IMR-90 (cell line): ENCODE results near the gene CETP. TPM values are rescaled to one million over a fixed set of nuclear protein-coding genes. Genes with fewer than 3 reads are reported as not detected.
A peak's percentile ranks its signal among the peaks of the same experiment; 100 is the strongest.

Experiments
- ATAC-seq: fragments of 200-7000 bp; cut with Tn5 transposase; 2 replicates; pipeline ENCODE4 v1.9.1; 2020; ENCODE audit warnings: low read depth, mild to moderate bottlenecking, moderate library complexity
- BruUV-seq: library from RNA; stranded (reverse); fragments of 400-500 nt; replicated peaks from 2 replicates; lab custom pipeline; 2021; lab: Mats Ljungman, UMichigan
- CTCF ChIA-PET: fragments of 300-600 bp; formaldehyde crosslinking; extraction: SDS; loops from one replicate; lab custom pipeline; 2021; ENCODE audit warnings: antibody characterized with exemption; lab: Yijun Ruan, JAX
- POLR2A ChIA-PET: fragments of 300-600 bp; sonication (Branson Sonifier 250); formaldehyde crosslinking; loops from one replicate; lab custom pipeline; 2022; ENCODE audit warnings: antibody characterized with exemption; ENCODE audit not compliant: unreplicated experiment; lab: Charles Lee
- DNase-seq: peaks from one replicate; pipeline ENCODE4 v3.0.0; 2013
- H2AFZ ChIP-seq: replicated peaks from 2 replicates; pipeline ENCODE3; 2013; ENCODE audit warnings: low read length, mild to moderate bottlenecking; ENCODE audit not compliant: poor library complexity
- H2AK5ac ChIP-seq: 2 replicates; pipeline ENCODE4 v1.6.1; 2013; ENCODE audit warnings: low read depth, low read length, inconsistent platforms
- H2AK9ac ChIP-seq: replicated peaks from 2 replicates; pipeline ENCODE3; 2013; ENCODE audit warnings: mild to moderate bottlenecking, low read depth, low read length, moderate library complexity; ENCODE audit not compliant: poor library complexity
- H2BK120ac ChIP-seq: 2 replicates; pipeline ENCODE4 v1.6.1; 2013; ENCODE audit warnings: low read depth, low read length, inconsistent platforms
- H2BK15ac ChIP-seq: 3 replicates; pipeline ENCODE4 v1.6.1; 2013; ENCODE audit warnings: low read depth, low read length, inconsistent platforms
- H2BK20ac ChIP-seq: 2 replicates; pipeline ENCODE4 v1.6.1; 2013; ENCODE audit warnings: low read depth, mild to moderate bottlenecking, inconsistent platforms, low read length, moderate library complexity
- H2BK5ac ChIP-seq: 2 replicates; pipeline ENCODE4 v1.6.1; 2013; ENCODE audit warnings: mild to moderate bottlenecking, low read depth, low read length, inconsistent platforms; ENCODE audit not compliant: poor library complexity, severe bottlenecking
- H3K14ac ChIP-seq: replicated peaks from 2 replicates; pipeline ENCODE4 v1.6.1; 2013; ENCODE audit warnings: low read depth, low read length, inconsistent platforms
- H3K18ac ChIP-seq: 2 replicates; pipeline ENCODE4 v1.6.1; 2013; ENCODE audit warnings: low read depth, low read length, control low read depth
- H3K23ac ChIP-seq: 2 replicates; pipeline ENCODE4 v1.6.1; 2013; ENCODE audit warnings: low read depth, low read length, inconsistent platforms
- H3K27ac ChIP-seq: 2 replicates; pipeline ENCODE4 v1.5.1; 2013; ENCODE audit warnings: mild to moderate bottlenecking, control low read depth, low read length; ENCODE audit not compliant: insufficient read depth
- H3K27me3 ChIP-seq: 2 replicates; pipeline ENCODE4 v1.6.1; 2013; ENCODE audit warnings: low read length; ENCODE audit not compliant: control insufficient read depth, insufficient read depth
- H3K36me3 ChIP-seq: 2 replicates; pipeline ENCODE4 v1.6.1; 2013; ENCODE audit warnings: low read length, mixed read lengths; ENCODE audit not compliant: control insufficient read depth, insufficient read depth
- H3K4ac ChIP-seq: 2 replicates; pipeline ENCODE4 v1.6.1; 2013; ENCODE audit warnings: low read depth, low read length, inconsistent platforms
- H3K4me1 ChIP-seq: 2 replicates; pipeline ENCODE4 v1.6.1; 2013; ENCODE audit warnings: low read length, mixed read lengths; ENCODE audit not compliant: control insufficient read depth, insufficient read depth
- H3K4me2 ChIP-seq: 2 replicates; pipeline ENCODE4 v1.6.1; 2013; ENCODE audit warnings: low read depth, mild to moderate bottlenecking, control low read depth, low read length, moderate library complexity
- H3K4me3 ChIP-seq: 2 replicates; pipeline ENCODE4 v1.5.1; 2013; ENCODE audit warnings: low read depth, mild to moderate bottlenecking, control low read depth, low read length, moderate library complexity; ENCODE audit not compliant: insufficient read depth
- H3K56ac ChIP-seq: 2 replicates; pipeline ENCODE4 v1.6.1; 2013; ENCODE audit warnings: low read length, inconsistent platforms; ENCODE audit not compliant: insufficient read depth; ENCODE audit errors: extremely low read depth
- H3K79me1 ChIP-seq, 2 experiments: 2 replicates each; pipeline ENCODE4 v1.6.1; 2013; ENCODE audit warnings: low read length in 2 of 2, inconsistent platforms in 1 of 2, low read depth in 1 of 2
- H3K9ac ChIP-seq: 2 replicates; pipeline ENCODE4 v1.6.1; 2013; ENCODE audit warnings: low read depth, low read length, control low read depth
- H3K9me1 ChIP-seq: 2 replicates; pipeline ENCODE4 v1.6.1; 2013; ENCODE audit warnings: low read length, inconsistent platforms; ENCODE audit not compliant: insufficient read depth
- H3K9me3 ChIP-seq: 2 replicates; pipeline ENCODE4 v1.6.1; 2013; ENCODE audit warnings: low read length; ENCODE audit not compliant: control insufficient read depth, insufficient read depth
- H4K20me1 ChIP-seq: 2 replicates; pipeline ENCODE4 v1.6.1; 2013; ENCODE audit warnings: low read length, inconsistent platforms; ENCODE audit not compliant: insufficient read depth
- H4K5ac ChIP-seq: 2 replicates; pipeline ENCODE4 v1.6.1; 2013; ENCODE audit warnings: mild to moderate bottlenecking, low read depth, low read length, control low read depth
- H4K8ac ChIP-seq, 2 experiments: 2 replicates each; pipeline ENCODE4 v1.6.1; 2013; ENCODE audit warnings: low read depth in 2 of 2, low read length in 2 of 2, control low read depth in 1 of 2, inconsistent platforms in 1 of 2
- H4K91ac ChIP-seq: 2 replicates; pipeline ENCODE4 v1.6.1; 2013; ENCODE audit warnings: low read depth, low read length, inconsistent platforms; ENCODE audit not compliant: insufficient read depth
- BHLHE40 ChIP-seq: fragments of 150-350 bp; IDR thresholded peaks from 2 replicates; pipeline ENCODE4 v1.6.1; 2016; ENCODE audit warnings: mild to moderate bottlenecking, low read depth, low read length
- RFX5 ChIP-seq: IDR thresholded peaks from 2 replicates; pipeline ENCODE4 v1.8.0; 2012; ENCODE audit warnings: low read depth, mild to moderate bottlenecking, low read length, moderate library complexity
- WGBS, 2 experiments: methylation state at CpG; one replicate each; pipeline versions ENCODE4 v1.1.5 to v1.1.7; 2013; ENCODE audit warnings: missing lambda C conversion rate in 2 of 2; ENCODE audit not compliant: insufficient read length in 1 of 2; ENCODE audit errors: extremely low coverage in 2 of 2; 5-methylcytosine and 5-hydroxymethylcytosine counted together
- dilution Hi-C: fragments of 300-500 bp; cut with HindIII; formaldehyde crosslinking; loops from one replicate; pipeline ENCODE4 v1.14.3; 2018; ENCODE audit warnings: low sequenced_read_pairs; ENCODE audit not compliant: unreplicated experiment
- in situ Hi-C: fragments of 300-500 bp; cut with MboI; formaldehyde crosslinking; loops from 3 replicates; pipeline ENCODE4 v1.14.3; 2019; ENCODE audit warnings: low sequenced_read_pairs, inconsistent platforms, mixed read lengths
- intact Hi-C: fragments of 100-400 bp; cut with micrococcal nuclease; formaldehyde crosslinking; loops from 2 replicates; pipeline ENCODE4 v1.10.0; 2022
- polyA plus RNA-seq, 3 experiments: library from polyadenylated mRNA; depleted of rRNA; stranded (reverse); fragments of >200 nt; gene quantifications; 2 replicates each; pipeline ENCODE4 v1.2.3, GENCODE V29; 2012; ENCODE audit warnings: low replicate concordance in 1 of 3
- total RNA-seq: library from RNA; depleted of rRNA; stranded (reverse); fragments of >200 nt; gene quantifications from 2 replicates; pipeline ENCODE4 v1.2.3, GENCODE V29; 2012
- TF ChIP-seq, protein P1 (sequence below): conservative IDR thresholded peaks from 2 replicates; pipeline ENCODE4 v1.5.1; 2012; ENCODE audit warnings: mild to moderate bottlenecking, low read depth, low read length, improper control_type of control experiment

CETP gene
- total and polyA plus RNA-seq, 2 of the 4 experiments (the other 2 are of a cell fraction) = not detected

DNA sequence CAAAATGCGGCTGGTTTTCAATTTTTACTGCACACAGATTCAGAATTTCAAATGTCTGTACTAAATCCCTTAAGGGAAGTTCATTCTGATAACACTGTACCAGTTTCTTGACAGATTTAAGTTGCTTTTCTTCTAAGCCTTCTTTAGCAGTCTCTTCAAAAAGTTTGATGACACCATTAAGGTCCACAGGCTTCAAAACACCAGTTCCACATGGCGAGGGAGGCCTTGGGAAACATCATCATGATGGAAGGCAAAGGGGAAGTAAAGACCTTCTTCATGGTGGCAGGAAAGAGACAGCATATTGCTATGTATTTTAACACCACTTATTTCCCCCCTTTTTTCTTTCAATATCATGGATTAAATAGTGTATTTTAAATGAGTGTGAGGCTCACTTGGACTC is 52.2 kb downstream of the CETP start:
- TF ChIP-seq, protein P1, sequence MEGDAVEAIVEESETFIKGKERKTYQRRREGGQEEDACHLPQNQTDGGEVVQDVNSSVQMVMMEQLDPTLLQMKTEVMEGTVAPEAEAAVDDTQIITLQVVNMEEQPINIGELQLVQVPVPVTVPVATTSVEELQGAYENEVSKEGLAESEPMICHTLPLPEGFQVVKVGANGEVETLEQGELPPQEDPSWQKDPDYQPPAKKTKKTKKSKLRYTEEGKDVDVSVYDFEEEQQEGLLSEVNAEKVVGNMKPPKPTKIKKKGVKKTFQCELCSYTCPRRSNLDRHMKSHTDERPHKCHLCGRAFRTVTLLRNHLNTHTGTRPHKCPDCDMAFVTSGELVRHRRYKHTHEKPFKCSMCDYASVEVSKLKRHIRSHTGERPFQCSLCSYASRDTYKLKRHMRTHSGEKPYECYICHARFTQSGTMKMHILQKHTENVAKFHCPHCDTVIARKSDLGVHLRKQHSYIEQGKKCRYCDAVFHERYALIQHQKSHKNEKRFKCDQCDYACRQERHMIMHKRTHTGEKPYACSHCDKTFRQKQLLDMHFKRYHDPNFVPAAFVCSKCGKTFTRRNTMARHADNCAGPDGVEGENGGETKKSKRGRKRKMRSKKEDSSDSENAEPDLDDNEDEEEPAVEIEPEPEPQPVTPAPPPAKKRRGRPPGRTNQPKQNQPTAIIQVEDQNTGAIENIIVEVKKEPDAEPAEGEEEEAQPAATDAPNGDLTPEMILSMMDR = no peak
- TF ChIP-seq RFX5 (no peak), BHLHE40 (no peak)
- CTCF ChIA-PET = no interaction called here
- H3K23ac ChIP-seq = peak overlapping the region; percentile 74; the same call in 1 of the 2 replicates
- H2BK15ac ChIP-seq = 0 out of 3 replicates have a peak overlapping the region, but pooled peaks have one; percentile 9
- peak overlapping the region; percentile 63; the same call in 1 of the 2 replicates for H4K5ac ChIP-seq
- peak overlapping the region in 1 of 2 experiments; percentile 48; a peak in 2 of 4 replicates for H4K8ac ChIP-seq
- H3K4me2 ChIP-seq = no peak overlapping the region
- H3K18ac ChIP-seq = peak overlapping the region; percentile 83; the same call in 1 of the 2 replicates
- POLR2A ChIA-PET = no interaction called here
- H2AFZ ChIP-seq = no peak overlapping the region
- H2AK9ac ChIP-seq = no peak overlapping the region
- no CpG with 5 or more reads among the region's 2 CpGs for WGBS, 2 experiments
- no peak overlapping the region for H3K27ac ChIP-seq
- H3K4ac ChIP-seq = peak overlapping the region; percentile 81
- H3K27me3 ChIP-seq = no peaks in the 10 kb centered on the region
- H4K20me1 ChIP-seq = no peaks in the 10 kb centered on the region
- peak overlapping the region; percentile 77 for H2BK120ac ChIP-seq
- peak overlapping the region; percentile 17; the same call in 1 of the 2 replicates for H4K91ac ChIP-seq
- H3K9me1 ChIP-seq = peaks cover 20% of the 10 kb centered on the region
- dilution Hi-C loops = no loop called here
- peaks cover 15 to 58% of the 10 kb centered on the region in 2 experiments for H3K79me1 ChIP-seq
- H2BK5ac ChIP-seq = no peak overlapping the region
- H3K9ac ChIP-seq = no peak overlapping the region
- no peak overlapping the region for H3K56ac ChIP-seq
- DNase-seq = no peak
- peak overlapping the region; percentile 88; the same call in 1 of the 2 replicates for H2BK20ac ChIP-seq
- no TSS peak for BruUV-seq
- intact Hi-C loops = no loop called here
- ATAC-seq = no peak
- H3K14ac ChIP-seq = peak overlapping the region; percentile 86; the same call in 1 of the 2 replicates
- no peak overlapping the region for H3K4me3 ChIP-seq
- H2AK5ac ChIP-seq = peak overlapping the region; percentile 55; the same call in 1 of the 2 replicates
- H3K4me1 ChIP-seq = peaks cover 7% of the 10 kb centered on the region; the same call in 1 of the 2 replicates
- peaks cover 2% of the 10 kb centered on the region; the same call in 1 of the 2 replicates for H3K9me3 ChIP-seq
- peaks cover 10% of the 10 kb centered on the region for H3K36me3 ChIP-seq
- in situ Hi-C loops = no loop called here
